ENCODE data around the gene CORO1A.
"Not testable (repeated sequence)": the region's sequence is repeated elsewhere in the genome, so short reads cannot be mapped to it uniquely, and the experiment has no call there.

CORO1A gene

GRCh38 chr16:30206252-30206651 lies 22.9 kb downstream of the CORO1A start:
- not testable (repeated sequence) for DNase-seq

- not testable (repeated sequence) for DNase-seq
These were observed 23.8 kb downstream of the CORO1A start for GRCh38 chr16:30207063-30207704.

- not testable (repeated sequence) for DNase-seq
These were observed 25.6 kb downstream of the CORO1A start for GRCh38 chr16:30209032-30209431.

GRCh38 chr16:30211414-30211813 lies 28.0 kb downstream of the CORO1A start:
- not testable (repeated sequence) for DNase-seq

GRCh38 chr16:30217082-30217481 lies 33.7 kb downstream of the CORO1A start:
- DNase-seq, result not testable (repeated sequence)
